HG02884 (cell line): ENCODE measurements around the gene CCDC186.
A peak's percentile ranks its signal among the peaks of the same experiment; 100 is the strongest.

ENCODE experiments used
- ATAC-seq: cut with Tn5 transposase; IDR thresholded peaks from one replicate; pipeline ENCODE4 v1.9.1; 2021; ENCODE audit warnings: mild to moderate bottlenecking, moderate library complexity; ENCODE audit not compliant: unreplicated experiment

CCDC186 gene

GRCh38 chr10:114117728-114118127 is 56.3 kb downstream of the CCDC186 start:
- ATAC-seq: no peak

GRCh38 chr10:114115661-114116445 is 58.1 kb downstream of the CCDC186 start:
- no peak for ATAC-seq

GRCh38 chr10:114110174-114110972 is 63.6 kb downstream of the CCDC186 start:
- ATAC-seq: no peak

GRCh38 chr10:114103284-114103683 is 70.7 kb downstream of the CCDC186 start:
- ATAC-seq: no peak

GRCh38 chr10:114102256-114102655 is 71.7 kb downstream of the CCDC186 start:
- ATAC-seq: no peak

- no peak for ATAC-seq
Measured at GRCh38 chr10:114100848-114101741, 72.9 kb downstream of the CCDC186 start.

- no peak for ATAC-seq
Measured at GRCh38 chr10:114096864-114097263, 77.1 kb downstream of the CCDC186 start.

GRCh38 chr10:114095559-114096337 is 78.3 kb downstream of the CCDC186 start:
- no peak for ATAC-seq

- ATAC-seq: peak; percentile 48
Measured at GRCh38 chr10:114094795-114095194, 79.2 kb downstream of the CCDC186 start.

- no peak for ATAC-seq
Measured at GRCh38 chr10:114087655-114088054, 86.3 kb downstream of the CCDC186 start.

GRCh38 chr10:114087255-114087654 is 86.7 kb downstream of the CCDC186 start:
- no peak for ATAC-seq

- no peak for ATAC-seq
Measured at GRCh38 chr10:114084215-114084614, 89.8 kb downstream of the CCDC186 start.

- ATAC-seq: no peak
Measured at GRCh38 chr10:114083040-114083439, 91.0 kb downstream of the CCDC186 start.

GRCh38 chr10:114081911-114082583 is 92.0 kb downstream of the CCDC186 start:
- no peak for ATAC-seq

- ATAC-seq: no peak
Measured at GRCh38 chr10:114079421-114079820, 94.6 kb downstream of the CCDC186 start.

- ATAC-seq: no peak
Measured at GRCh38 chr10:114078346-114078745, 95.7 kb downstream of the CCDC186 start.

- ATAC-seq: no peak
Measured at GRCh38 chr10:114077815-114078219, 96.2 kb downstream of the CCDC186 start.

- no peak for ATAC-seq
Measured at GRCh38 chr10:114077347-114077746, 96.7 kb downstream of the CCDC186 start.

GRCh38 chr10:114075093-114075492 is 98.9 kb downstream of the CCDC186 start:
- no peak for ATAC-seq
